Left lung (tissue), 10 donors: ENCODE measurements around the gene WDR31. TPM values are rescaled to one million over a fixed set of nuclear protein-coding genes. Genes with fewer than 3 reads are reported as not detected.

Source experiments
- ATAC-seq: fragments of 200-7000 bp; cut with Tn5 transposase; one replicate; pipeline ENCODE4 v1.9.1; 2020; ENCODE audit warnings: moderate library complexity
- DNase-seq, 4 donors: peaks; one replicate each; pipeline ENCODE4 v3.0.0-alpha.2; 2013 to 2020
- H3K27ac ChIP-seq, 2 donors: fragments of 200-600 bp; sonication (generic) in 1 of 2; one replicate each; pipeline versions ENCODE4 v1.5.0 to v1.8.0; 2020 to 2021
- H3K27me3 ChIP-seq, 2 donors: fragments of 200-600 bp; sonication (generic) in 1 of 2; one replicate each; pipeline versions ENCODE4 v1.5.0 to v1.8.0; 2020 to 2021
- H3K36me3 ChIP-seq, 2 donors: fragments of 200-600 bp; sonication (generic) in 1 of 2; one replicate each; pipeline versions ENCODE4 v1.5.0 to v1.8.0; 2020 to 2021
- H3K4me1 ChIP-seq, 2 donors: fragments of 200-600 bp; one replicate each; pipeline ENCODE4 v1.8.0; 2021
- H3K4me3 ChIP-seq, 2 donors: fragments of 200-600 bp; sonication (generic) in 1 of 2; one replicate each; pipeline versions ENCODE4 v1.5.0 to v1.8.0; 2020 to 2021; ENCODE audit warnings: mild to moderate bottlenecking in 1 of 2
- H3K9me3 ChIP-seq, 2 donors: fragments of 200-600 bp; sonication (generic) in 1 of 2; one replicate each; pipeline versions ENCODE4 v1.5.0 to v1.8.0; 2020 to 2021
- intact Hi-C, 2 donors: fragments of 100-400 bp; cut with DNase I; formaldehyde crosslinking; loops; one replicate each; pipeline versions ENCODE4 v1.11.2 to v1.14.2; 2022
- polyA plus RNA-seq, 6 donors: library from polyadenylated mRNA; unstranded; fragments of 120-200 nt; gene quantifications; one replicate each; pipeline ENCODE4 v1.2.1, GENCODE V29; 2013; ENCODE audit not compliant: insufficient read length in 6 of 6
- total RNA-seq, 2 donors: library from RNA; stranded (reverse); fragmentation: NEBNext Ultra II Directional; extraction: Animal tissue kit (Norgen Biotek cat#: 25700); gene quantifications; one replicate each; pipeline ENCODE4 v1.2.1, GENCODE V29; 2021
- TF ChIP-seq, protein P1 (sequence below), 2 donors: fragments of 200-600 bp; sonication (generic) in 1 of 2; IDR thresholded peaks; one replicate each; pipeline versions ENCODE4 v1.5.0 to v1.8.0; 2021; ENCODE audit warnings: antibody characterized with exemption in 2 of 2
- donor health status: DM: no; HTN: yes; CAD: no.
- donor health status: DM: no; HTN: no; CAD: no.

Gene WDR31
- total and polyA plus RNA-seq, 8 donors, result 3.5 to 8.0 (median 6.3) TPM

- DNase-seq (peak; percentile 73 to 95 (median 87)), ATAC-seq (peak; percentile 97)
- H3K9me3 ChIP-seq, result no peaks in the 10 kb centered on the region
- intact Hi-C loops, result no loop called here
- peaks cover 0 to 19% of the 10 kb centered on the region in 2 donors for H3K36me3 ChIP-seq
- H3K27me3 ChIP-seq, result no peaks in the 10 kb centered on the region
- H3K4me1 ChIP-seq, result peaks cover 0 to 9% of the 10 kb centered on the region in 2 donors
- peak within 1 kb of the TSS; percentile 59 to 83 for H3K4me3 ChIP-seq
- TF ChIP-seq, protein P1, sequence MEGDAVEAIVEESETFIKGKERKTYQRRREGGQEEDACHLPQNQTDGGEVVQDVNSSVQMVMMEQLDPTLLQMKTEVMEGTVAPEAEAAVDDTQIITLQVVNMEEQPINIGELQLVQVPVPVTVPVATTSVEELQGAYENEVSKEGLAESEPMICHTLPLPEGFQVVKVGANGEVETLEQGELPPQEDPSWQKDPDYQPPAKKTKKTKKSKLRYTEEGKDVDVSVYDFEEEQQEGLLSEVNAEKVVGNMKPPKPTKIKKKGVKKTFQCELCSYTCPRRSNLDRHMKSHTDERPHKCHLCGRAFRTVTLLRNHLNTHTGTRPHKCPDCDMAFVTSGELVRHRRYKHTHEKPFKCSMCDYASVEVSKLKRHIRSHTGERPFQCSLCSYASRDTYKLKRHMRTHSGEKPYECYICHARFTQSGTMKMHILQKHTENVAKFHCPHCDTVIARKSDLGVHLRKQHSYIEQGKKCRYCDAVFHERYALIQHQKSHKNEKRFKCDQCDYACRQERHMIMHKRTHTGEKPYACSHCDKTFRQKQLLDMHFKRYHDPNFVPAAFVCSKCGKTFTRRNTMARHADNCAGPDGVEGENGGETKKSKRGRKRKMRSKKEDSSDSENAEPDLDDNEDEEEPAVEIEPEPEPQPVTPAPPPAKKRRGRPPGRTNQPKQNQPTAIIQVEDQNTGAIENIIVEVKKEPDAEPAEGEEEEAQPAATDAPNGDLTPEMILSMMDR (IDR thresholded peaks at IDR 0.05), result no peak
- peak within 1 kb of the TSS; percentile 67 to 79 for H3K27ac ChIP-seq
Measured at GRCh38 chr9:113376634-113377567, 36.8 kb upstream of the WDR31 start, which contains the start of gene HDHD3. Gene HDHD3 (minus strand): TSS chr9:113376986. CDS start chr9:113374354, 2,632 bp downstream.

GRCh38 chr9:113375057-113376023 lies 35.3 kb upstream of the WDR31 start:
- TF ChIP-seq, protein P1 (IDR thresholded peaks at IDR 0.05), result no peak
- peaks cover 0 to 19% of the 10 kb centered on the region in 2 donors for H3K36me3 ChIP-seq
- H3K4me1 ChIP-seq, result peaks cover 0 to 9% of the 10 kb centered on the region in 2 donors
- H3K9me3 ChIP-seq, result no peaks in the 10 kb centered on the region
- intact Hi-C loops, result no loop called here
- H3K27ac ChIP-seq, result no peak overlapping the region
- no peak for DNase-seq
- ATAC-seq, result no peak
- peak overlapping the region; percentile 59 to 83 for H3K4me3 ChIP-seq
- H3K27me3 ChIP-seq, result no peaks in the 10 kb centered on the region

- Histone ChIP-seq H3K27me3 (no peaks in the 10 kb centered on the region), H3K4me1 (peaks cover 0 to 9% of the 10 kb centered on the region in 2 donors), H3K9me3 (no peaks in the 10 kb centered on the region), H3K27ac (no peak overlapping the region), H3K36me3 (peaks cover 0 to 19% of the 10 kb centered on the region in 2 donors), H3K4me3 (no peak overlapping the region)
- TF ChIP-seq, protein P1 (IDR thresholded peaks at IDR 0.05), result no peak
- DNase-seq, result no peak
- intact Hi-C loops, result no loop called here
- ATAC-seq, result no peak
Measured at GRCh38 chr9:113373676-113374392, 33.8 kb upstream of the WDR31 start.

- H3K4me1 ChIP-seq, result peaks cover 0 to 9% of the 10 kb centered on the region in 2 donors
- ATAC-seq (no peak), DNase-seq (no peak)
- no peaks in the 10 kb centered on the region for H3K9me3 ChIP-seq
- TF ChIP-seq, protein P1 (IDR thresholded peaks at IDR 0.05), result no peak
- H3K27me3 ChIP-seq, result no peaks in the 10 kb centered on the region
- no peak overlapping the region for H3K27ac ChIP-seq
- intact Hi-C loops, result no loop called here
- H3K4me3 ChIP-seq, result no peak overlapping the region
- peaks cover 0 to 19% of the 10 kb centered on the region in 2 donors for H3K36me3 ChIP-seq
Measured at GRCh38 chr9:113373256-113373655, 33.2 kb upstream of the WDR31 start.
